Dedifferentiated amniotic fluid mesenchymal stem cell (primary cell): Measurements from ENCODE around the gene POLR1A.

ENCODE experiments used
- DNase-seq: peaks from one replicate; pipeline ENCODE4 v3.0.0-alpha.2; 2016; ENCODE audit errors: extremely low spot score

The POLR1A gene

DNA sequence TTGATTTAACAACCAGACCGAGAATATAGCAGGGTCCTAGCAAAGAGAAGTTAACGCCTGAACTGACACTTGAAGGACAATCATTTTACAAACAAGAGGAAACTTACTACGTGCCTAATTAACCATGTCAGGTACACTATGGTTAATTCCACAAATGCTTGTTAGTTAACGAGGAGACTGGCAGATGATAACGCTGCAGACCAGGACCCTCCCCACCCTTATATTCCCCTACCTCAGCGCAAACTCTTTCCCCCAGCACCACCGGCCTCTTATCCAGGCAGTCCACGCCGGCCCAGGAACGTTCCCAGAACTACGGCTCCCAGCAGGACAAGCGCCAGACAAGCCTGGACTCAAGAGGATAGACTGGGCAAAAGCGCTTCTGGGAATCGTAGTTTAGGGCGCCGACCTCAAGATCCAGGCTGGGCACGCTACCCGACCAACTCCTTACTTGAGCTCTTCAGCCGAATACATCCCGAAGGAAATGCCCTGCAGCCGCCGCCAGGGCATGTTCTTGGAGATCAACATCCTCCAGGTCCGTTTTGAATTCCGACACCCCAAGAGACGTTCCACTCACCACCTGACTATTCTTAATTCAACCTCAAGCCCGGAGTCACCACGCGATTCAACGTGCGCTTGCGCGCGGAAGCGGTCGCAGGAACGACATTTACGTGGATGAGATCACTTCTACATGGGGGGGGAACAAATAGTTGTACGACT lies at the start of gene POLR1A:
Gene POLR1A, minus strand, starts transcription at position 635 of the 717 bp plus-strand sequence. Its CDS starts 110 bp downstream, at position 525.
- DNase-seq: peak; percentile 95

DNA sequence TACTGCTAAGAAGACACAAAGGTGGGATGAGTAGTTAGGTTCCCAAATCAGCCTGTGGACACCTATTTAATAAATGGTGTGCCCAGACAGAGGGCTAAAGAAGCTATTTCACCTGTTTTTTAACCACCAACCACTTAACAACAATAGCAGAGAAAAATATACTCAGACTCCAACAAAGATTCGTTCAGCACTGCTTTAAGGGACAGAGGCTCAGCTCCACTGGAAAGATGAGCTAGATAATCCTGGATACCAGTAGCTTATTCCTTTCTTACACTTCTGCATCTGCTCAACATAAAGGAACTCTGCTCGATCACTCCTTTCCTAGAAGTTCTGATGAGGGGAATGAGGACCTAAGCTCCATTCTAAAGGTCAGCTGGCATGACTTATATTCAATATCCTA lies 44.8 kb upstream of the POLR1A start:
- DNase-seq: no peak

DNA sequence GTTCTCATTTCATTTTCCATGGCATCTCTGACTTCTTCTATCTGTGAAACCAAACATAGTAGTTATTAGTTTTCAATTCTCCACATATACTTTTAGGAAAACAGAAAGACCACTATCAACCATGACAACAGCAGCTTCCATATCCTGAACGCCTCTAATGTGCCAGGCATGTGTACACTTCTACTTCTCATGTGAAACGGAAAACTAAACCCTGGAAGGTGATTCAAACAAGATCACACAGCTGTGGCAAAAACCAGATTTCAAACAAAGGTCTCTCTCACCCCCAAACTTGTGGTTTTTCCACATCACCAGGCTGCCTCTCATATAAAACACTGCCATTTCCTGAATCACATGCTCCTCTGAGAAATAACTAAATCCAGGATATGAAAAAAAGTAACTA lies 42.1 kb upstream of the POLR1A start:
- no peak for DNase-seq

DNA sequence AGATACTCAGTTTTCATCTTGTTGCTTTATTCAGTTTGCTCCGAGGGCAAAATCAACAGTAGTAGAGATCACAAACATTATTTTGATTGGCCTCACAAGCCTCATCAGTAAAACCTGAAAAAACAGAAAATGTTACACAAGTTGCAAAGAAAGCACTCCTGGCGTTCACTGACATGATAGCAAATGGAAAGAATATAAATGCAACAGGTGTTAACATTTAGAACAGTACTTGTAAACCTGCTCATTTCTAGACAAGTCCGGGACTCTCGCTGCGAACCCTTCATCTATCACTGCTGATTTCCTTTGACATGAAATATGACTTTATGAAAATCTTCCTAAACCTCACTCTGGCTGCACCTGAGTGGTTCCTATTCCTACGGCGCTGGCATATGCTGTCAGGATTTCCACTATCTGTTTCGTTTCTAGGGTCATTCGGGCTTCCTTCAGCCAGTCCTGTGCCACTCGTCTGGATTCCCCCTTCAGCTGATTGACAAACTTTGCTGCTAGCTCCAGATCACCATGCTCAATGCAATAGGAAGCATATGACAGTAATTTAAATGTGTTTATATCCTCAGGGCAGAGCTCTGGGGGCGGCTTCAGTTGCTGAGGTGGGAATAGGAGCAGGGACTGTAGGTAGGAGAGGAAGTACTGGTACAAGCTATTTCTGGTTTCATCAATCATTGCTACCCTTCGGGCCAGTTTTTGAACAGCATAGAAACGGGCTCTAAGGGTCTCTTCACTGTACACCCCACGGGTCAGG lies 38.4 kb upstream of the POLR1A start:
- DNase-seq: no peak

DNA sequence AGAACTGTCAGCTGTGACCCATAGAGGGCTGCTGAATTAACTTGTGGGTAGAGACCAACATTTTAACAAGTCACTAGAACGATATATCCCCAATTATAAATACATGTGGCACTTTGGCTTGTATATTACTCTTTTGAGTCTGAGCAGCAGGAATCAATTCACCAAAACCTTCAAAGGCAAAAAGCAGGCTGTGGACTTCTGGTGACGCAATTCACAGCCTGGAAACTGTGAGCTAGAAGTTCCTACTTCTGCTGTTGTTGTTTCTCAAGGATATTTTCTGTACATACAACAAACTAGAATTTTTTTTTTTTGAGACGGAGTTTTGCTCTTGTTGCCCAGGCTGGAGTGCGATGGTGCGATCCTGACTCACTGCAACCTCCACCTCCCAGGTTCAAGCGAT lies 37.6 kb upstream of the POLR1A start:
- DNase-seq: no peak

DNA sequence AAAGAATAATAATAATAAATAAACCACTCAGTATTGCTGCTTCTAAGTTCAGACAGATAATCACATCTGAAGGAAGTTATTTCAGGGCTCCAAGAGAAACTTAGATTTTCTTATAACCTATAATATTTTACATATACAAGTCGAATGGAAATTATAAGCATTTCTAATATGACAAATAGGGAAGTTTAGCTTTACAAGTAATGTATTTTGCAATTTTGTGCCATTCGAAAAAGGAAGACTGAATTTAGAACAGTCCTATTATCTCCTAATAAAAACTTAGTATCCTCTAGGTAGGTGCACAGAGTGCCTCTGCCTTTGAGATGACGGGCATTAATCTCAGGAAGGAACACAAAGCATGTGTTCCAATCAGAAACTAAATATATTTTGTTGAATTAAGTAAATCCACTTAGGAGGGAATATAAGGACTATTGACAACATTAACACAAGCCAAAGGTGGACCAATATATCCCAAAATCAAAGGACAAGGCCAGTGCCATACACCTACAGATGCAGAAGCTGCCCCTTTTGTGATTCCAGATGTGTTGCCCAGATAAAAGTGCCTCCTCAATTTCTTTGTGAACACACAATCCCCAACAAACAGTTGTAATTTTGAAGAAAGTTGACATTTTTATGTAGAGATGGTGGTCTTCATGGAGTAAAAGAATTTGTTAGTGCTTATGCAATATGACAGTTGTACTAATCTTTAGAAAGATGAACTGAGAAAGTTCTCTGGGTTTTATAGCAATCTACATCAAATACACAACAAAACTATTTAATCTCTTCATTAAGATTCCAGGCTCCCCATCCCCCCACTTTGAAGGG lies 37.0 kb upstream of the POLR1A start:
- DNase-seq: no peak

DNA sequence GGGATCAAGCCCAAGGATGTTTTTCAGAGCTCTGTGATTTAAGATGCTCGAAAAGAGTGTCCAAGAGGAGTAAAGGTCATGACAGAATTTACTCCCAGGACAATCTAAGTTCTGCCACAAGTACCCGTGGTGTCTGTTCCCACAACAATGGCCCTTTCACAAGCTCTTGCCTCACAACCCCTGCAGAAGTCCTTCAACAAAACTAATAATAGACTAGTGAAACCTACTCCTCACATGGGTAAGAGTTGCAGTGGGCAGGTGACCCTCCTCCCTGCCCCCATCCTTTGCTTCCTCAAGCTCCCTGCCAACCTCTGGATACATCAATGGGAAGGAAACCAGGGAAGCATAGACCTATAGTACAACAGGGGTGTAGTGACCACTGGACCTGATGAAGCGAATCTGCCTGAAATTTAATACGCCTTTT lies 35.3 kb upstream of the POLR1A start:
- no peak for DNase-seq

DNA sequence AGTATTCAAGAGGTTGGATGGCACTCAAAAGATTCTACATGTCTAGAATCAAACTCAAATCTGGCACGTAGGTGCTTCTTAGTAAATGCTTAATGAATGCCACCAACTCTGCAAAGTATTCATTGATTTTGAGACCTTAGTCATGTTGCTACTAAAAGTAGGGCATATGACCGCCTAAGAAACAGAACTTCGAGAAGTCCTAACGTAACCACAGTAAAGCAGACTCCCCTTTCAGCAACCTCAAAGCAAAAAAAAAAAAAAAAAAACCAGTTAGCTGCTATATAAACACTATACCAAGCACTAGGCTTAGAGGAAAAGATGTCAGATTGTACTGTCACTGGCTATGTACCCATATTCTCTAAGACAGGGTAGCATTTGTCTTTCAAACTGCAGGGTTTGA lies 34.3 kb upstream of the POLR1A start:
- no peak for DNase-seq

DNA sequence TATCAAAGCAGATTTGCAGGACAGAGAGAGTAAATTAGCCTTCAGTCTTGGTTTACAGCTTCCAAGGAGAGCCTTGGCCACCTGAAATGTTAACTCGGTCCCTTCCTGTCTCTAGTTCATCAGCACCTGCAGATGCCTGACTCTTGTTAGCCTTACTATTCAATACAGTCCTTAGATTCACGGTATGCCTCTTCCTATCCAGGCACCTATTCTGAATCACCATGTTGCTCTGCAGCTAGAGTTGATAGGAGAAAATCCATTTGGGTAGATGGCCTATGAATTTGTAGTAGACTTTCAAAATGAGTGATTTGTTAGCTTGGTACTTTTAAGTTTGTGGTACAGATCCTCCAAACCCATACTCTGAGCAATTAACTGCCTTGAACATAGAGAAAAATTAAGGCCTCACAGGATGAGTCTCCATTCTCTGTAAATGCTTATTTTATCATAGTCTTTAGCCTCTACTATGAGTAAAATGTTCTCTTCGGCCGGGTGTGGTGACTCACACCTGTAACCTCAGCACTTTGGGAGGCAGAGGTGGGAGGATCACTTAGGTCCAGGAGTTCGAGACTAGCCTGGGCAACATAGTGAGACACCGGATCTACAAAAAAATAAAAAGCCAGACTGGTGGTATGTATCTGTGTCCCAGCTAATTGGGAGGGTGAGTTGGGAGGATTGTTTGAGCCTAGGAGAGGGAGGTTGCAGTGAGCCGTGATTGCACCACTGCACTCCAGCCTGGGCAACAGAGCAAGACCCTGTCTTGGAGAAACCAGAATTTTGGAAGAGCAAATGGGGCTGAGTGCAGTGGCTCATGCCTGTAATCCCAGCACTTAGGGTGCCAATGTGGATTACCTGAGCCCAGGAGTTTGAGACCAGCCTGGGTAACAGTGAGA lies 33.3 kb upstream of the POLR1A start:
- no peak for DNase-seq

DNA sequence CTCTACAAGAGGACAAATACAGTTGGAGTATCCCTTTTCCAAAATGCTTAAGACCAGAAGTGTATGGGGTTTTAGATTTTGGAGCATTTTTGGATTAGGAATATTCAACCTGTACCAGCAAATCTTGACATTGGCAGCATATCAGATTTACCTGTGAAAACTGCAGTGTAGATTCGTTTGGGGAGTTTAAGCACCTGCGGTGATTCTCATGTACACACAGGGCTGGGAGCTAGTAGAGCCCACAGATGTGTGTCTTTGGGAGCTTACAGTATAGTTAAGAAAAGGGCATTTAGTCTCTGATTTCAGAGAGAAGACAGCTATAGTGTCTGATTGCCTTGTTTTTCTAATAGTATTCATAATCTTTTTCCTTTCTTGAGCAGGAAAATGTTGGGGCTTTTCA lies 30.5 kb upstream of the POLR1A start:
- DNase-seq: no peak

DNA sequence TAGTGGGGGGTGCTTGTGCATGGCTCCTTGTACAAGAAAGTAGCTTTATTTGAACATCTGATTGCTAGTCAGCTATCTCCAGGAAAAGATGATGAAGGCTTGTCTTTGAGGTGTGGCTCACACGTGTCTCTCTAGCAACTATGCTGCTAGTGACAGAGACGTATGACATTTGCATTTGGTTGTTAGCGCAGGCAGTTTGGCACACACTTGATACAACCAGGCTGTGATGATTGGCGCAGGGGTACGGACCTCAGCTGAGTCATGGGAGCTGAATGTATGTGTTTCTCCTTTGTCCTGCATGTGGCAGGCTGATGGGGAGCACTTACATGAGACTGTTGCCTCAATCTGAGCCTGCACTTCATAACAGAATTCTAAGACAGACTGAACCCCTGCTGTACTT lies 30.0 kb upstream of the POLR1A start:
- no peak for DNase-seq

DNA sequence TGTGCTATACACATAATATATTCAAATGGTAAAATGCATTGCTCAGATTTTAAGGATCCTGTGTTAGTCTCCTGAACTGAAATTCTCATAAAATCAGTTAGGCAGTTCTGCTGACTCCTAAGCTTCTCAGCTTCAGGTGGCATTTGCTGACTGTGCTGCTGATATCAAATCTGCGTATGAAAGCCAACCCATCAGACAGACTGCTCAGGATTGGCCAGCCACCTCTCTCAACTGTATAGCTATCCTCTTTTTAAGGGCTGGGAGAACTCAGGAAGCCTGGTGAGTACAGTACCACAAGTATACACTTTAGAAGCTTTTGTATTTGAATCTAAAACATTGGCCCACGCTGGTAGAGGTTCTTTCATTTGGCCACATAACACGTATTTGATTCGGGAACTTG lies 29.0 kb upstream of the POLR1A start:
- no peak for DNase-seq

DNA sequence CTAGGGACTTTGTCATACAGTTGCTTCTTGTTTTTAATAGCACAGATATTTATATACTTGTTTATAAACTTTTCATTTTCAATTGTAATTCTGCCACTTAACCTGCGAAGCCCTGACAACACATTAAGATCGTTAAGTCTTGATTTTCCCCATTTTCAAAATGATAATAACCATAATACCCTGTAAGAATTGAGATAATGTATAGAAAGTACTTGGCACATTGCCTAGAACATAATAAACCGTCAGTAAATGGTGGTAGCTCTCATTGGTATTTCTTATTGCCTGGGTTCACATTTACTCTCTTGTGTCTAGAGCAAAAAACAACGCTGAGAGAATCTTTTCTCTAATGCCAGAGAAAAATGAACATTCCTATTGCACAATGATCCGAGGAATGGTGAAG lies 19.0 kb upstream of the POLR1A start:
- DNase-seq: no peak

DNA sequence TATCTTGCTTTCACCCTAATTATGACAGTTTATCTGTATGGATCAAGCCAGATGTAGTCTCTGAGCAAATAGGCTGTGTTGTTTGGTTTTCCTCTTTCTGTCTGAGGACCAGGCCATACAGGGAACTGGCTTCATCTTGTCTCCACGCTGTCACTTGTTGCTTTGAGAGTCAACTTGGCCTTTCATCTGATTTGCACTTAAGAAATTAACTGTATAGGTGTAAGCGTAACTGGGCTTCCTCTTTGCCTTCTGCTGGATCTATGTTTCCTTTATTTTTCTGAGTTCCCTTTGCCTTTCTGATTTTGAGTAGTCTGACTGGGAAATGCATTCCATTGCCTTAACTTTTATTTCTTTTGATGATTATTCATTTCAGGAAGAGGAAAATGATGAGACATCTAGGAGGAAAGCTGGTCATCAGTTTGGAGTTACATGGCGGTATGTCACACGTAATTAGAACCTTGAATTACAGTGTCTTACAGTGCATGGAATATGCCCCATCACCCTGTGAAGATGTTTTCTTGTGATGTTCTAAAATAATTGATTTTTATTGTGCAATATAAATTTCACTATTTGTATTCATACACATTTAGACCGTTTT lies 17.7 kb upstream of the POLR1A start:
- DNase-seq: no peak

DNA sequence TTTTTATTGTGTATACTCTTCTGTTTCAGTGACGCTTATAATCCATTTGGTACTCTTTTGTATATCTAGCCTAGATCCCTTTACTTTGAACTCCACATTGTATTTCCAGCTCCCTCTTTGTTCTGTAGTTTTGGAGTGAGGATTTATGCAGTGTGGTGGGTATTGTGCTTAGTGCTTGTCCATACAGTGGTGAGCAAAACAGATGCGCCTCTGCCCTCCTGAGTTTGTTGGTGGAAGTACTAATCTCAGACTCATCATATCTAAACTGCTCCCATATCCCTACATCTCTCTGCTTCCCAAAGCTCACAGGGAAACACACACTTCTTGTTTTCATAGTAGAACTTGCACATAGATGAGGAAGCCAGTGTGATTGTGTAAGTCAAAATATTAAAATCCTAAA lies 12.4 kb upstream of the POLR1A start:
- no peak for DNase-seq

DNA sequence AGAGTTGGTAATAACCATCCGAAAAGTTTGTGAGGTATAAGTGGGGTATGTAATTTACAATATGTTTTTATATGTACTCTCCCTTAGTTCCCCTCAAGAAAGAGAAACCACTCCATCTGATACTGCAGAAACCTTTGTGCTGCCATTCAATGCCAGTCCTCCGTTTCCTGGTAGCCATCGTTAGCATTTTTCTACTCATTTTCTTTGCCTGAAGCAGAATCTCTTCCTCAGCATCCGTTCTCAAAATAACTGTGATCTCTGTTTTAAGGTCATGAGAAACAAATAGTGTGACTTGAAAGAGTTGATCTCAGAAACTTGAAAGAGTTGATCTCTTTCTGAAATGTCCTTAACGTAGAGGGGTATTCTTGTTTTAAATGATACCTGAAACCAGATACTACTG lies 1.3 kb upstream of the POLR1A start:
- no peak for DNase-seq

DNA sequence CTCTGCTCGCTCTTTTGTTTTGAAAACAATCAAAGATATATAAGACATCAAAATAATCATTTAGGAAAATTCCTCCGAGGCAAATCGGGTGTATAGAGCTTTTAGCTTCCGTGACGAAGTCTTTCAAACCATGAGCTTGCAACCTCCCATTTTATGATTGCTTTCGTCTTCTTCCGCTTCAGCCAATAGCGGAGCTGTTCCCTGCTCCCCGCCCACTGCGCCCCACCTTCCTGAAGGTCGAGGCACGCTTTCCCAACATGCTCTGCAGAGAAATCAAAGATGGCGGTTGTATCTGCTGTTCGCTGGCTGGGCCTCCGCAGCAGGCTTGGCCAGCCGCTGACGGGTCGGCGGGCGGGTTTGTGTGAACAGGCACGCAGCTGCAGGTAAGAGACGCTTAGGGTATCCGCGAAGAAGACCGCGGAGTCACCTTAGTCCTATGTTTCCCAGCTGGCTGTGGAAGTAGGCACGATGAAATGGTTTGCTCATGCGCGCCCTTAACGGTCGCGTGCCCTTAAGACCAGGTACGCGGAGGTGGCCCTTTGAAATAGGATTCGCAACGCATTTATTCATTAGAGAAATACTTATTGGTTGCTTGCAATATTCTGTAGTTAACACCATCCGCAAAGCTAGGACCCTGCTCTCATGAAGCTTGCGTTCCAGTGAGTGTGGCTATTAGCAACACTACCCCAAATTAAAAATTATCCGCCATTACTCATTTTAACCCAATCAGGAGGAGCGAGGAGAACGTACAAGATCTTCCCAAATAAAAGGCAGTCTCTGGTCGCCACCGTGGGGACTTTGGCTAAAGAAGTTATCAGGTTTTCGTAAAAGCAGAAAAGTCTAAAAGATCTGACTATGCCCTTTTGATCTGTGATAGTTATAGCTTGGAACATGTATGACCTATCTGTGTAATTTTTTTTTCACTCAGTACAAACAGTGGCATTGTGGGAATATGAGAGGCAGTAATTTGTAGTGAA lies 571 bp upstream of the POLR1A start, which contains the start of gene PTCD3:
Gene PTCD3, plus strand, starts transcription at position 267 of the 977 bp plus-strand sequence. Its CDS starts 13 bp downstream, at position 280.
- peak; percentile 98 for DNase-seq

DNA sequence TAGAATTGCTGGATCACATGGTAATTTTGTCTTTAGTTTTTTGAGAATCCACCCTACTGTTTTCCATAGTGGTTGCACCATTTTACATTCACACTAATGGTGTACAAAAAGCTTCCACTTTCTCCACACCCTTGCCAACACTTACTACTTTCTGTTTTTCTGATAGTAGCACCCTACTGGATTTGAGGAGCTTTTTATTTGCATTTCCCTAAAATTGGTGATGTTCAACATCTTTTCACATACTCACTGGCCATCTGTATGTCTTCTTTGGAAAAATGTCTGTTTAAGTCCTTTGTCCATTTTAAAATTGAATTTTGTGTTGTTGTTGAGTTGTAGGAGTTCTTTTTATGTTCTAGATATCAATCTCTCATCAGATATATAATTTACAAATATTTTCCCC lies 3.5 kb downstream of the POLR1A start:
- no peak for DNase-seq

DNA sequence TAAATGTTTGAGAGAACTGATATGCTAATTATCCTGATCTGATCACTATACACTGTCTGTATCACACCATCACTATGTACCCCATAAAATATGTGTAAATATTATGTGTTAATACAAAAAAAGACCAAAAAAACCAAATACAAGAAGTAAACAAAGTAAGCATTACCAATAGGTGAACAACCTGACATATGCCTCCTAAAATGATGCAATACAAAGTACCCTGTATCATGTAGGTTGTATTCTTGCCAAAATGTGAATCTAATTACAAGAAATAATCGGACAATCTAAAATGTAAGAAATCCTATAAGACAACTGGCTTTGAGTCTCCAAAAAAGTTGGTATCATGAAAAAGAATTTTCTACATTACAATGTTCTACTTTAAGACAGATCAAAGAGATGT lies 7.8 kb downstream of the POLR1A start:
- DNase-seq: no peak
